Kidney epithelial cell (primary cell): ENCODE data around the gene RAB9A. TPM values are rescaled to one million over a fixed set of nuclear protein-coding genes. Genes with fewer than 3 reads are reported as not detected.

Source experiments
- DNase-seq: peaks from one replicate; pipeline ENCODE4 v3.0.0-alpha.2; 2010; ENCODE audit warnings: low read depth
- H3K27me3 ChIP-seq: 2 replicates; pipeline ENCODE4 v1.6.0; 2011; ENCODE audit warnings: low read length; ENCODE audit not compliant: control insufficient read depth, insufficient read depth
- H3K36me3 ChIP-seq: 2 replicates; pipeline ENCODE4 v1.5.1; 2011; ENCODE audit warnings: low read length; ENCODE audit not compliant: control insufficient read depth, insufficient read depth
- H3K4me3 ChIP-seq: 2 replicates; pipeline ENCODE4 v1.5.1; 2011; ENCODE audit warnings: low read depth, mild to moderate bottlenecking, control low read depth, low read length
- total RNA-seq: library from RNA; depleted of rRNA; stranded (reverse); fragments of >200 nt; gene quantifications from 2 replicates; pipeline ENCODE4 v1.2.3, GENCODE V29; 2015
- TF ChIP-seq, protein P1 (sequence below): IDR thresholded peaks from 2 replicates; pipeline ENCODE4 v1.5.1; 2011; ENCODE audit warnings: mild to moderate bottlenecking, moderate library complexity, low read length, control low read depth, inconsistent platforms; ENCODE audit not compliant: insufficient read depth, poor library complexity, severe bottlenecking

RAB9A gene
- total RNA-seq, 1 donor from 2014 or later = 30.5 TPM

DNA sequence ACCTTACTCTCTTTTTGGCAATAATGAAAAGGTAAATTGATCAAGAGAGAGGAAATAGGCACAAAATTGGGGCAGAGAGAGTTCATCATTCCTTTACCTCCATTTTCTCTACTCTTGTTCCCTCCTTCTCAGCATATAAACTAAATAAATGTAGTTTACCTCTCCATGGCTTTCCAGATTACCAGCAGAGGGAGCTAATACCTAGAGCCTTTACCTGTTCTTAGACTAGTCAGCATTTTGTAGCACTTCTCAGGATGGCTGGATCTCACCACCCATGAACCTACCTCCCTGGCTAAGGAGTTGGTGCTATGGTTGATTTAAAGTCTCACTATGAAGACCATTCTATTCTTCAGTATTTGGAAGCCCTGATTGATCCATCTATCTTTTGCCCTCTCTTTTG, 61.3 kb downstream of the RAB9A start:
- TF ChIP-seq, protein P1, sequence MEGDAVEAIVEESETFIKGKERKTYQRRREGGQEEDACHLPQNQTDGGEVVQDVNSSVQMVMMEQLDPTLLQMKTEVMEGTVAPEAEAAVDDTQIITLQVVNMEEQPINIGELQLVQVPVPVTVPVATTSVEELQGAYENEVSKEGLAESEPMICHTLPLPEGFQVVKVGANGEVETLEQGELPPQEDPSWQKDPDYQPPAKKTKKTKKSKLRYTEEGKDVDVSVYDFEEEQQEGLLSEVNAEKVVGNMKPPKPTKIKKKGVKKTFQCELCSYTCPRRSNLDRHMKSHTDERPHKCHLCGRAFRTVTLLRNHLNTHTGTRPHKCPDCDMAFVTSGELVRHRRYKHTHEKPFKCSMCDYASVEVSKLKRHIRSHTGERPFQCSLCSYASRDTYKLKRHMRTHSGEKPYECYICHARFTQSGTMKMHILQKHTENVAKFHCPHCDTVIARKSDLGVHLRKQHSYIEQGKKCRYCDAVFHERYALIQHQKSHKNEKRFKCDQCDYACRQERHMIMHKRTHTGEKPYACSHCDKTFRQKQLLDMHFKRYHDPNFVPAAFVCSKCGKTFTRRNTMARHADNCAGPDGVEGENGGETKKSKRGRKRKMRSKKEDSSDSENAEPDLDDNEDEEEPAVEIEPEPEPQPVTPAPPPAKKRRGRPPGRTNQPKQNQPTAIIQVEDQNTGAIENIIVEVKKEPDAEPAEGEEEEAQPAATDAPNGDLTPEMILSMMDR = peak; percentile 77
- no peak for DNase-seq
- no peaks in the 10 kb centered on the region for H3K27me3 ChIP-seq
- H3K4me3 ChIP-seq = no peak overlapping the region
- H3K36me3 ChIP-seq = peaks cover 1% of the 10 kb centered on the region

DNA sequence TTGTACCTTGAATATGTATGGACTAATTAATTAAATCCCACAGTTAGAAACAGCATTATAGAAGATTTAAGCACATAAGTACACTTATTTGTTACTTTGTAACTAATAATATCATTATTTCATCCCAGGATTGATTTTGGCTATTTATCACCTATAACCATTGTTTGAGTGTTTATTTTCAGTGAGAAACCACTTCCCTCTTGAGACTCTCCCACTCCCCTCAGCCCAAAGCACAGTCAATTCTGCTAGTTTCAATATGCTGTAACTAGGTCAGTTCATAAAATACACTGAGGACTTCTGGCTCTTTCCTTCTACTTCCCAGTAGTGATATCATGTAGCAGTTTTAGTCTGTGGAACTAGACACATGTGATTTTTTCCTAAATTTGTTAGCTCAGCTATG, 61.9 kb downstream of the RAB9A start:
- TF ChIP-seq, protein P1 = no peak
- H3K36me3 ChIP-seq = peaks cover 1% of the 10 kb centered on the region
- H3K4me3 ChIP-seq = no peak overlapping the region
- DNase-seq = no peak
- no peaks in the 10 kb centered on the region for H3K27me3 ChIP-seq

DNA sequence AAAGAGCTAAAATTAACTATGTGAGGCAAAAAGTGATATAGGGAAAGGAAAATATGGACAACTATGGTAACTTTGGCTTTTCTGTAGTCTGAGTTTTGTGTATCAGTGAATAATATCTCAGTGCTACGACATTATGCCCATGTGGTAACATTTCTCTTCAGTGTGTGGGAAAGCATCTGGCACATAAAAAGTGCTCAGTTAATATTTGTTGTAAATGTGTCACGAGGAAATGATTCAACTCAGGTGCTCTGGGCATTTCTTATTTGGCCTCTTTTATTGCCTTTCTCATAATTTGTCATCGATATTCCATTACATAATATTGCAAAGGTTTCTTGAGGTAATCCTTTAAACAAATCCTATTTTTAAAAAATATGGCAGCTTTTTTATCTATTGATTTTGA, 63.2 kb downstream of the RAB9A start:
- Histone ChIP-seq H3K27me3 (no peaks in the 10 kb centered on the region), H3K4me3 (no peak overlapping the region), H3K36me3 (peaks cover 1% of the 10 kb centered on the region)
- no peak for DNase-seq
- TF ChIP-seq, protein P1 = no peak

DNA sequence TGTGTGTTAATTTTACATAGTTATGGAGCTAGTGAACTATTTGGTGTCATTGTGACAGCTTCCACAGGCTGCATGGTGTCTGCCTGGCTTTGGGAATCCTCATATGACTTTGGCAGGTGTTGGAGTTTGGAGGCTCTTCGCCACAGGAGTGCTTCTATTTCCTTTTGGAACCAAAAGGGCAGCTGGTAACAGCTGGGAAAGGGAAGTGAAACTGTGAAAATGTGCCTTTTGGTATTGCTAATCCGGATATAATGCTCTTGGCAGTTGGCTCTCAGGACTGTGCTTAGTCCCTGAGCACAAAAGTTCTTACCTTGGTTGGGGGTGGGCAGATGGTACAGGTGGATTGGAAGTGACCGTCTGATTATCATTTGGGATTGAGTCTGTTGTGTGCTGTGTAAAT, 63.7 kb downstream of the RAB9A start:
- no peak for DNase-seq
- Histone ChIP-seq H3K4me3 (no peak overlapping the region), H3K36me3 (peaks cover 1% of the 10 kb centered on the region), H3K27me3 (no peaks in the 10 kb centered on the region)
- TF ChIP-seq, protein P1 = no peak

DNA sequence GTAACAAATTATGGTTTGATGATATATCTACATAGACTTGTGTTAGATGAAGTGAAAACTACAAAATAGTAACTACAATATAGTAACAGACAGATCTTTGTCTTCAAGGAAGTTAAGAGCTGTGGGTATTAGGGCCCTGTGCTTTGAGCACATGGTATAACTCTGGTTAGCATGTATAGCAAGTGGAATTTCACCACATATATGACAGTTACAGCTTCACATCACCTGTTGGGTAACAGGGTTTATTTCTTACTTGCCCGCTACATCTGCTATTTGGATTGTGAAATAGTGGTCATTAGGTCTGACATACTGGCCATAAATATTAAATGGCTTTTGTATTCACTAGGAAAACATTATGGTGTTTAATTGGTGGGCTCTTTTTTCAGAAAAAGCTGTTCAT, 65.8 kb downstream of the RAB9A start:
- Histone ChIP-seq H3K4me3 (no peak overlapping the region), H3K27me3 (no peaks in the 10 kb centered on the region), H3K36me3 (peaks cover 1% of the 10 kb centered on the region)
- DNase-seq = no peak
- TF ChIP-seq, protein P1 = no peak

DNA sequence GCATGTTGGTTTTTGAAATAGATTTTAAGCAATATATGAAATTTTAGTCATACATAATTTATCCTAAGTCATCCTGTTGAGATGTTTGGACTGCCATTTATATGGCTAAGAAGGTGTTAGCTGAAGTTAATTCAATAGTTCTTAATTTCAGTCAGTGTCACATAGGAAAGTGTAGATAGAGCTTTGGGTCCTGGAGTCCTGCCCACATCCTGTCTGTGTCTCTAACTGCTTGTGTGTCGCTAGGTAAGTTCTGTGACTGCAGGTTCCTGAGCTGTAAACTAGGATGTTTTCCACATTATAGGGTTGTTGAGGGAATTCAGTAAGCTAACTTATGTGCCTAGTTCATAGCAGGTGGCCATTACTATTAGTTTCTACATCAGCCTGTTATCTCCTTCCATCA, 66.3 kb downstream of the RAB9A start:
- Histone ChIP-seq H3K4me3 (no peak overlapping the region), H3K27me3 (no peaks in the 10 kb centered on the region), H3K36me3 (peaks cover 1% of the 10 kb centered on the region)
- DNase-seq = no peak
- TF ChIP-seq, protein P1 = no peak
